OCI-LY3 (cell line): ENCODE measurements around the gene POLL.

ENCODE experiments used
- H2AFZ ChIP-seq: fragments of 200-600, 300-600 bp; shearing (Covaris generic); 2 replicates; pipeline ENCODE4 v1.6.0; 2014; ENCODE audit warnings: antibody characterized with exemption, low read depth, low read length
- H3K27ac ChIP-seq: fragments of 200-600, 300-600 bp; sonication (generic); 2 replicates; pipeline ENCODE4 v1.5.1; 2014; ENCODE audit warnings: mild to moderate bottlenecking, low read length, moderate library complexity, mixed read lengths
- H3K27me3 ChIP-seq: fragments of 200-600, 300-600 bp; sonication (generic); 2 replicates; pipeline ENCODE4 v1.6.1; 2014; ENCODE audit warnings: low read depth, low read length, mixed read lengths
- H3K36me3 ChIP-seq: fragments of 200-600, 300-600 bp; sonication (generic); replicated peaks from 2 replicates; pipeline ENCODE3; 2014; ENCODE audit warnings: low read depth, low read length, mixed read lengths
- H3K4me1 ChIP-seq: fragments of 300-600, 200-600 bp; sonication (generic); 2 replicates; pipeline ENCODE4 v1.6.1; 2014; ENCODE audit warnings: low read length, mixed read lengths
- H3K4me2 ChIP-seq: fragments of 200-600, 300-600 bp; sonication (generic); 2 replicates; pipeline ENCODE4 v1.6.1; 2014; ENCODE audit warnings: low read length, mixed read lengths
- H3K4me3 ChIP-seq: fragments of 300-600, 200-600 bp; sonication (generic); 2 replicates; pipeline ENCODE4 v1.5.1; 2014; ENCODE audit warnings: antibody characterized with exemption, mild to moderate bottlenecking, low read length, moderate library complexity
- H3K79me2 ChIP-seq: fragments of 300-600, 200-600 bp; shearing (Covaris generic); 2 replicates; pipeline ENCODE4 v1.6.1; 2014; ENCODE audit warnings: mild to moderate bottlenecking, low read length, mixed read lengths
- H3K9ac ChIP-seq: fragments of 300-600, 200-600 bp; shearing (Covaris generic); 2 replicates; pipeline ENCODE4 v1.6.0; 2014; ENCODE audit warnings: mild to moderate bottlenecking, low read length, moderate library complexity
- H3K9me3 ChIP-seq: fragments of 200-600, 300-600 bp; shearing (Covaris generic); 2 replicates; pipeline ENCODE4 v1.6.1; 2014; ENCODE audit warnings: low read length, mixed read lengths; ENCODE audit not compliant: insufficient read depth
- H4K20me1 ChIP-seq: fragments of 200-600, 300-600 bp; sonication (generic); 2 replicates; pipeline ENCODE4 v1.6.1; 2016; ENCODE audit warnings: low read length, mixed read lengths; ENCODE audit not compliant: insufficient read depth
- CTCF ChIP-seq: fragments of 200-600, 300-600 bp; sonication (generic); IDR thresholded peaks from 2 replicates; pipeline ENCODE4 v1.5.1; 2014; ENCODE audit warnings: antibody characterized with exemption, low read length, low read depth
- EZH2phosphoT487 ChIP-seq: fragments of 200-600 bp; shearing (Covaris generic); IDR thresholded peaks from 2 replicates; pipeline ENCODE4 v1.6.1; 2018; ENCODE audit warnings: antibody characterized with exemption, mixed run types, low read depth

Gene POLL

GRCh38 chr10:101560298-101561067 is 27.6 kb downstream of the POLL start:
- no peaks in the 10 kb centered on the region for H3K36me3 ChIP-seq

GRCh38 chr10:101559596-101560297 is 28.3 kb downstream of the POLL start:
- no peak for TF ChIP-seq EZH2phosphoT487
- no peak for TF ChIP-seq CTCF
- H3K27me3 ChIP-seq, result no peaks in the 10 kb centered on the region
- no peaks in the 10 kb centered on the region for H3K9me3 ChIP-seq
- H4K20me1 ChIP-seq, result no peaks in the 10 kb centered on the region
- no peak overlapping the region for H3K9ac ChIP-seq
- H3K36me3 ChIP-seq, result no peaks in the 10 kb centered on the region
- no peak overlapping the region for H3K4me3 ChIP-seq
- H3K27ac ChIP-seq, result no peak overlapping the region
- H3K79me2 ChIP-seq, result no peaks in the 10 kb centered on the region
- no peak overlapping the region for H2AFZ ChIP-seq
- H3K4me2 ChIP-seq, result no peak overlapping the region
- no peaks in the 10 kb centered on the region for H3K4me1 ChIP-seq

More at GRCh38 chr10:101560298-101561067, 27.6 kb downstream of the POLL start:
- Histone ChIP-seq H3K4me1 (no peaks in the 10 kb centered on the region), H3K4me2 (no peak overlapping the region), H3K9me3 (no peaks in the 10 kb centered on the region), H4K20me1 (no peaks in the 10 kb centered on the region), H3K27me3 (no peaks in the 10 kb centered on the region), H3K79me2 (no peaks in the 10 kb centered on the region), H3K9ac (no peak overlapping the region), H3K27ac (no peak overlapping the region), H2AFZ (no peak overlapping the region), H3K4me3 (no peak overlapping the region)
- TF ChIP-seq CTCF (no peak), EZH2phosphoT487 (no peak)

GRCh38 chr10:101558671-101559595 is 29.1 kb downstream of the POLL start:
- no peak overlapping the region for H3K4me2 ChIP-seq
- H3K9ac ChIP-seq, result no peak overlapping the region
- H3K4me3 ChIP-seq, result no peak overlapping the region
- H3K36me3 ChIP-seq, result no peaks in the 10 kb centered on the region
- no peak overlapping the region for H2AFZ ChIP-seq
- H3K79me2 ChIP-seq, result no peaks in the 10 kb centered on the region
- TF ChIP-seq CTCF (no peak), EZH2phosphoT487 (no peak)
- H3K9me3 ChIP-seq, result no peaks in the 10 kb centered on the region
- no peaks in the 10 kb centered on the region for H4K20me1 ChIP-seq
- H3K27me3 ChIP-seq, result no peaks in the 10 kb centered on the region
- H3K4me1 ChIP-seq, result no peaks in the 10 kb centered on the region
- H3K27ac ChIP-seq, result no peak overlapping the region

GRCh38 chr10:101558204-101558603 is 29.9 kb downstream of the POLL start:
- H3K27me3 ChIP-seq, result no peaks in the 10 kb centered on the region
- no peak overlapping the region for H3K27ac ChIP-seq
- TF ChIP-seq EZH2phosphoT487 (no peak), CTCF (no peak)
- no peak overlapping the region for H3K9ac ChIP-seq
- no peaks in the 10 kb centered on the region for H3K79me2 ChIP-seq
- no peaks in the 10 kb centered on the region for H3K4me1 ChIP-seq
- H3K4me3 ChIP-seq, result no peak overlapping the region
- H2AFZ ChIP-seq, result no peak overlapping the region
- no peaks in the 10 kb centered on the region for H3K9me3 ChIP-seq
- H3K4me2 ChIP-seq, result no peak overlapping the region
- H3K36me3 ChIP-seq, result no peaks in the 10 kb centered on the region
- H4K20me1 ChIP-seq, result no peaks in the 10 kb centered on the region
